T47D (cell line): Measurements from ENCODE around the gene POTED.
"Not testable (repeated sequence)": the region's sequence is repeated elsewhere in the genome, so short reads cannot be mapped to it uniquely, and the experiment has no call there.

ENCODE experiments used
- DNase-seq, 2 experiments: peaks; one replicate each; pipeline versions ENCODE4 v3.0.0 to v3.0.0-alpha.2; 2011 to 2012; ENCODE audit warnings: low read depth in 1 of 2, low spot score in 1 of 2
- in situ Hi-C: cut with HindIII; loops from 2 replicates; pipeline ENCODE4 v1.10.0; 2016; ENCODE audit warnings: low sequenced_read_pairs, low pct_unique_long_range_greater_than_20kb

The POTED gene

GRCh38 chr21:13609477-13609876, at the start of gene POTED:
Gene POTED (plus strand): TSS chr21:13609777. CDS start chr21:13610229, 452 bp downstream.
- in situ Hi-C loops, DNase-seq: not testable (repeated sequence)

GRCh38 chr21:13650101-13650500, 40.5 kb downstream of the POTED start:
- DNase-seq, in situ Hi-C loops: not testable (repeated sequence)

GRCh38 chr21:13651746-13652145, 42.2 kb downstream of the POTED start:
- in situ Hi-C loops, DNase-seq: not testable (repeated sequence)
